Measurements from ENCODE around the gene LRGUK. TPM values are rescaled to one million over a fixed set of nuclear protein-coding genes. Genes with fewer than 3 reads are reported as not detected.
A peak's percentile ranks its signal among the peaks of the same experiment; 100 is the strongest.

The LRGUK gene
- total RNA-seq, 1 experiment from 2014 or later = 0.49 TPM

GRCh38 chr7:134089446-134089845 lies 37.7 kb upstream of the LRGUK start:
- Histone ChIP-seq H4K20me1 (ENCODE audit: insufficient read depth) (no peaks in the 10 kb centered on the region), H2AFZ (ENCODE audit: low read depth, low read length, poor library complexity, severe bottlenecking) (no peak overlapping the region), H3K79me2 (ENCODE audit: insufficient read depth, low read length) (no peaks in the 10 kb centered on the region), H3K27ac (ENCODE audit: low read depth, low read length) (no peak overlapping the region), H3K4me1 (ENCODE audit: control insufficient read depth in 1 of 2, insufficient read depth in 2 of 2, low read length in 2 of 2) (no peaks in the 10 kb centered on the region), H3K9me3 (ENCODE audit: control insufficient read depth in 1 of 2, insufficient read depth in 1 of 2, low read depth in 1 of 2, low read length in 2 of 2) (peaks cover 9 to 10% of the 10 kb centered on the region in 2 experiments; a peak in 2 of 4 replicates), H3K9ac (ENCODE audit: low read length) (no peak overlapping the region), H3K36me3 (ENCODE audit: control insufficient read depth in 1 of 2, insufficient read depth in 2 of 2, low read length in 2 of 2) (no peaks in the 10 kb centered on the region), H3K4me3 (replicated peaks in 1 of 2; ENCODE audit: low read depth in 1 of 2, low read length in 2 of 2) (no peak overlapping the region), H3K4me2 (ENCODE audit: low read length) (no peak overlapping the region), H3K9me2 (ENCODE audit: insufficient read depth) (no peaks in the 10 kb centered on the region), H3K27me3 (ENCODE audit: insufficient read depth, low read length) (no peaks in the 10 kb centered on the region)
- CTCF ChIA-PET = no interaction called here
- POLR2A ChIA-PET = no interaction called here
- intact Hi-C loops (cut with micrococcal nuclease) = loop anchor here (1.0 kb wide), 1 partner anchor 62 kb away; no protein-coding TSS in a partner anchor
- ATAC-seq = no peak
- no peak for DNase-seq (ENCODE audit: low read depth, low spot score)
- no TSS peak for BruUV-seq (replicated peaks)
- TF ChIP-seq CTCF (IDR thresholded peaks at IDR 0.05 in 2 of 3, conservative IDR thresholded peaks at IDR 0.05 in 1 of 3; ENCODE audit: borderline replicate concordance in 1 of 3, insufficient read depth in 1 of 3, low read depth in 2 of 3, low read length in 2 of 3) (no peak), CBX3 (IDR thresholded peaks at IDR 0.05; ENCODE audit: low read depth) (0 out of 2 replicates have a peak, but pooled peaks have one; percentile 55)
- RAD21 ChIA-PET (ENCODE audit: low non-redundant PET in 1 of 2, low total read pairs in 2 of 2, uncharacterized antibody in 2 of 2, unreplicated experiment in 2 of 2) = no interaction called here

- no peak overlapping the region for H3K4me3 ChIP-seq (replicated peaks in 1 of 2; ENCODE audit: low read depth in 1 of 2, low read length in 2 of 2)
- H3K9ac ChIP-seq (ENCODE audit: low read length) = no peak overlapping the region
- H3K9me2 ChIP-seq (ENCODE audit: insufficient read depth) = no peaks in the 10 kb centered on the region
- no peak overlapping the region for H3K4me2 ChIP-seq (ENCODE audit: low read length)
- no peaks in the 10 kb centered on the region for H3K9me3 ChIP-seq (ENCODE audit: control insufficient read depth in 1 of 2, insufficient read depth in 1 of 2, low read depth in 1 of 2, low read length in 2 of 2)
- no peaks in the 10 kb centered on the region for H3K27me3 ChIP-seq (ENCODE audit: insufficient read depth, low read length)
- ChIA-PET POLR2A (no interaction called here), CTCF (no interaction called here), RAD21 (ENCODE audit: low non-redundant PET in 1 of 2, low total read pairs in 2 of 2, uncharacterized antibody in 2 of 2, unreplicated experiment in 2 of 2) (no interaction called here)
- no peak for TF ChIP-seq ELF1 (IDR thresholded peaks at IDR 0.05; ENCODE audit: borderline replicate concordance, low read depth)
- no peak for TF ChIP-seq ZBTB33 (IDR thresholded peaks at IDR 0.05; ENCODE audit: extremely low read depth, insufficient replicate concordance, low read length)
- TF ChIP-seq CTCF (IDR thresholded peaks at IDR 0.05 in 2 of 3, conservative IDR thresholded peaks at IDR 0.05 in 1 of 3; ENCODE audit: borderline replicate concordance in 1 of 3, insufficient read depth in 1 of 3, low read depth in 2 of 3, low read length in 2 of 3) = no peak
- no peak for TF ChIP-seq YY1 (IDR thresholded peaks at IDR 0.05; ENCODE audit: extremely low read depth, insufficient replicate concordance, low read depth, low read length)
- ATAC-seq (no peak), DNase-seq (ENCODE audit: low read depth, low spot score) (no peak)
- intact Hi-C loops (cut with micrococcal nuclease) = no loop called here
- H3K79me2 ChIP-seq (ENCODE audit: insufficient read depth, low read length) = no peaks in the 10 kb centered on the region
- H3K36me3 ChIP-seq (ENCODE audit: control insufficient read depth in 1 of 2, insufficient read depth in 2 of 2, low read length in 2 of 2) = no peaks in the 10 kb centered on the region
- H3K4me1 ChIP-seq (ENCODE audit: control insufficient read depth in 1 of 2, insufficient read depth in 2 of 2, low read length in 2 of 2) = no peaks in the 10 kb centered on the region
- no peak overlapping the region for H2AFZ ChIP-seq (ENCODE audit: low read depth, low read length, poor library complexity, severe bottlenecking)
- H4K20me1 ChIP-seq (ENCODE audit: insufficient read depth) = no peaks in the 10 kb centered on the region
- H3K27ac ChIP-seq (ENCODE audit: low read depth, low read length) = no peak overlapping the region
- no TSS peak for BruUV-seq (replicated peaks)
Observed at GRCh38 chr7:134098072-134098471, 29.1 kb upstream of the LRGUK start.

Measured in HCT116 (cell line).